Mesendoderm (in vitro differentiated cells): ENCODE results near the gene AMER3. TPM values are rescaled to one million over a fixed set of nuclear protein-coding genes. Genes with fewer than 3 reads are reported as not detected.
A peak's percentile ranks its signal among the peaks of the same experiment; 100 is the strongest.
"Not testable (repeated sequence)": the region's sequence is repeated elsewhere in the genome, so short reads cannot be mapped to it uniquely, and the experiment has no call there.

Source experiments
- DNase-seq: peaks from one replicate; pipeline ENCODE4 v3.0.0; 2013
- H2AK5ac ChIP-seq: 2 replicates; pipeline ENCODE4 v1.6.1; 2013; ENCODE audit warnings: low read length, inconsistent platforms
- H2BK120ac ChIP-seq: 2 replicates; pipeline ENCODE4 v1.6.1; 2013; ENCODE audit warnings: low read depth, mild to moderate bottlenecking, low read length, moderate library complexity, mixed read lengths
- H2BK15ac ChIP-seq: replicated peaks from 2 replicates; pipeline ENCODE4 v1.6.1; 2013; ENCODE audit warnings: low read depth, mild to moderate bottlenecking, moderate library complexity
- H2BK5ac ChIP-seq: 2 replicates; pipeline ENCODE4 v1.6.1; 2013; ENCODE audit warnings: low read length, inconsistent platforms
- H3K18ac ChIP-seq: 2 replicates; pipeline ENCODE4 v1.6.1; 2013; ENCODE audit warnings: mild to moderate bottlenecking, low read length, mixed read lengths
- H3K23ac ChIP-seq: one replicate; pipeline ENCODE4 v1.6.1; 2013; ENCODE audit warnings: low read length
- H3K27ac ChIP-seq: 2 replicates; pipeline ENCODE4 v1.5.1; 2013; ENCODE audit warnings: low read depth, mild to moderate bottlenecking, inconsistent platforms, low read length, moderate library complexity
- H3K27me3 ChIP-seq: 2 replicates; pipeline ENCODE4 v1.6.1; 2013; ENCODE audit warnings: low read length, control low read depth, mild to moderate bottlenecking, inconsistent platforms; ENCODE audit not compliant: insufficient read depth, poor library complexity
- H3K36me3 ChIP-seq: 2 replicates; pipeline ENCODE4 v1.6.1; 2013; ENCODE audit warnings: low read length, inconsistent platforms; ENCODE audit not compliant: control insufficient read depth, insufficient read depth
- H3K4ac ChIP-seq: one replicate; pipeline ENCODE4 v1.6.1; 2013; ENCODE audit warnings: low read depth, mild to moderate bottlenecking, low read length, moderate library complexity
- H3K4me1 ChIP-seq: 2 replicates; pipeline ENCODE4 v1.6.1; 2013; ENCODE audit warnings: low read depth, low read length, inconsistent platforms; ENCODE audit not compliant: control insufficient read depth
- H3K4me2 ChIP-seq: 2 replicates; pipeline ENCODE4 v1.6.1; 2013; ENCODE audit warnings: low read length
- H3K4me3 ChIP-seq: 2 replicates; pipeline ENCODE4 v1.5.1; 2013; ENCODE audit warnings: mild to moderate bottlenecking, low read length
- H3K56ac ChIP-seq: one replicate; pipeline ENCODE4 v1.6.1; 2013; ENCODE audit warnings: low read length
- H3K79me1 ChIP-seq: 2 replicates; pipeline ENCODE4 v1.6.1; 2013; ENCODE audit warnings: low read length, inconsistent platforms
- H3K79me2 ChIP-seq: 2 replicates; pipeline ENCODE4 v1.6.1; 2013; ENCODE audit warnings: mild to moderate bottlenecking, low read length; ENCODE audit not compliant: control insufficient read depth, insufficient read depth
- H3K9ac ChIP-seq: 2 replicates; pipeline ENCODE4 v1.6.1; 2013; ENCODE audit warnings: low read length, inconsistent platforms
- H4K5ac ChIP-seq: one replicate; pipeline ENCODE4 v1.6.1; 2013; ENCODE audit warnings: low read length
- H4K8ac ChIP-seq: one replicate; pipeline ENCODE4 v1.6.1; 2013; ENCODE audit warnings: low read depth, mild to moderate bottlenecking, control low read depth, low read length, moderate library complexity
- WGBS: extraction: QIAGEN DNeasy Blood & Tissue Kit; methylation state at CpG from one replicate; pipeline ENCODE4 v1.1.7; 2013; ENCODE audit warnings: low lambda C conversion rate, missing lambda C conversion rate; ENCODE audit not compliant: insufficient coverage; ENCODE audit errors: extremely low coverage; 5-methylcytosine and 5-hydroxymethylcytosine counted together
- polyA plus RNA-seq, 2 experiments: library from polyadenylated mRNA; stranded (reverse); fragments of 200-250 nt; gene quantifications; one replicate each; pipeline ENCODE4 v1.2.3, GENCODE V29; 2013

AMER3 gene
- polyA plus RNA-seq (2013, experiment 1 of 2) = 0.25 TPM
- 0.27 TPM for polyA plus RNA-seq (2013, experiment 2 of 2)

GRCh38 chr2:130755256-130756052 is at the start of gene AMER3:
Gene AMER3, plus strand, starts transcription at chr2:130755540. Its CDS starts 6,533 bp downstream, at chr2:130762073.
- Histone ChIP-seq H2BK15ac (no peak within 1 kb of the TSS), H4K5ac (no peak within 1 kb of the TSS), H3K27ac (no peak within 1 kb of the TSS), H2BK5ac (no peak within 1 kb of the TSS), H2AK5ac (no peak within 1 kb of the TSS), H3K79me1 (no peaks in the 10 kb centered on the region), H3K79me2 (no peaks in the 10 kb centered on the region), H3K27me3 (no peaks in the 10 kb centered on the region), H3K4me2 (peak within 1 kb of the TSS; percentile 96), H3K4me1 (peaks cover 3% of the 10 kb centered on the region), H3K4me3 (peak within 1 kb of the TSS; percentile 58), H3K9ac (peak within 1 kb of the TSS; percentile 49), H3K23ac (no peak within 1 kb of the TSS), H3K4ac (no peak within 1 kb of the TSS), H3K36me3 (no peaks in the 10 kb centered on the region), H2BK120ac (no peak within 1 kb of the TSS), H4K8ac (no peak within 1 kb of the TSS), H3K56ac (peak within 1 kb of the TSS; percentile 74), H3K18ac (no peak within 1 kb of the TSS)
- peak; percentile 80 for DNase-seq
- WGBS = no CpG with 5 or more reads among the region's 43 CpGs

- H2AK5ac ChIP-seq, H3K4me3 ChIP-seq, H2BK5ac ChIP-seq, H3K79me2 ChIP-seq, H3K79me1 ChIP-seq, H3K23ac ChIP-seq, H3K27me3 ChIP-seq, H3K36me3 ChIP-seq, H3K27ac ChIP-seq, H3K4me1 ChIP-seq, H3K4ac ChIP-seq, H3K18ac ChIP-seq, H3K4me2 ChIP-seq, DNase-seq, H2BK120ac ChIP-seq, H4K8ac ChIP-seq, H3K9ac ChIP-seq, H2BK15ac ChIP-seq, H3K56ac ChIP-seq, H4K5ac ChIP-seq: not testable (repeated sequence)
- no CpG with 5 or more reads among the region's 2 CpGs for WGBS
Measured at GRCh38 chr2:130714795-130715194, 40.5 kb upstream of the AMER3 start.

- H3K27ac ChIP-seq = no peak overlapping the region
- H3K4me2 ChIP-seq = no peak overlapping the region
- H3K4me1 ChIP-seq = no peaks in the 10 kb centered on the region
- H3K27me3 ChIP-seq = no peaks in the 10 kb centered on the region
- H3K79me1 ChIP-seq = no peaks in the 10 kb centered on the region
- H2BK120ac ChIP-seq = no peak overlapping the region
- no peak overlapping the region for H2BK15ac ChIP-seq
- no CpG with 5 or more reads among the region's 8 CpGs for WGBS
- DNase-seq = no peak
- H4K8ac ChIP-seq = no peak overlapping the region
- no peak overlapping the region for H3K4ac ChIP-seq
- no peak overlapping the region for H3K56ac ChIP-seq
- no peak overlapping the region for H2BK5ac ChIP-seq
- no peaks in the 10 kb centered on the region for H3K36me3 ChIP-seq
- H3K18ac ChIP-seq = no peak overlapping the region
- no peak overlapping the region for H3K23ac ChIP-seq
- H3K4me3 ChIP-seq = no peak overlapping the region
- no peak overlapping the region for H2AK5ac ChIP-seq
- no peak overlapping the region for H3K9ac ChIP-seq
- no peaks in the 10 kb centered on the region for H3K79me2 ChIP-seq
- no peak overlapping the region for H4K5ac ChIP-seq
Measured at GRCh38 chr2:130720036-130720435, 35.3 kb upstream of the AMER3 start.

GRCh38 chr2:130720528-130720927 is 34.8 kb upstream of the AMER3 start:
- Histone ChIP-seq H4K5ac (no peak overlapping the region), H3K36me3 (no peaks in the 10 kb centered on the region), H3K56ac (no peak overlapping the region), H2BK15ac (no peak overlapping the region), H4K8ac (no peak overlapping the region), H3K79me1 (no peaks in the 10 kb centered on the region), H3K27me3 (no peaks in the 10 kb centered on the region), H3K4me3 (no peak overlapping the region), H2BK120ac (no peak overlapping the region), H3K27ac (no peak overlapping the region), H3K79me2 (no peaks in the 10 kb centered on the region), H2AK5ac (no peak overlapping the region), H3K4ac (no peak overlapping the region), H3K4me1 (no peaks in the 10 kb centered on the region), H3K9ac (no peak overlapping the region), H3K18ac (no peak overlapping the region), H2BK5ac (no peak overlapping the region), H3K4me2 (no peak overlapping the region), H3K23ac (no peak overlapping the region)
- DNase-seq = no peak
- no CpG with 5 or more reads among the region's 3 CpGs for WGBS

- Histone ChIP-seq H3K36me3 (no peaks in the 10 kb centered on the region), H3K79me2 (no peaks in the 10 kb centered on the region), H4K5ac (no peak overlapping the region), H3K56ac (no peak overlapping the region), H2AK5ac (no peak overlapping the region), H3K4me2 (no peak overlapping the region), H4K8ac (no peak overlapping the region), H3K4me3 (no peak overlapping the region), H3K9ac (no peak overlapping the region), H3K4me1 (peaks cover 3% of the 10 kb centered on the region), H2BK5ac (no peak overlapping the region), H3K23ac (no peak overlapping the region), H3K4ac (no peak overlapping the region), H3K27ac (no peak overlapping the region), H2BK120ac (no peak overlapping the region), H2BK15ac (no peak overlapping the region), H3K18ac (no peak overlapping the region), H3K27me3 (no peaks in the 10 kb centered on the region), H3K79me1 (no peaks in the 10 kb centered on the region)
- DNase-seq = no peak
- WGBS = no CpG with 5 or more reads among the region's 2 CpGs
Measured at GRCh38 chr2:130724455-130724854, 30.9 kb upstream of the AMER3 start.
